ENCODE data around the gene ARRDC3. TPM values are rescaled to one million over a fixed set of nuclear protein-coding genes. Genes with fewer than 3 reads are reported as not detected.
"Not testable (repeated sequence)": the region's sequence is repeated elsewhere in the genome, so short reads cannot be mapped to it uniquely, and the experiment has no call there.

Gene ARRDC3
- total RNA-seq, 2 donors from 2014 or later: 28.0 to 37.6 TPM

DNA sequence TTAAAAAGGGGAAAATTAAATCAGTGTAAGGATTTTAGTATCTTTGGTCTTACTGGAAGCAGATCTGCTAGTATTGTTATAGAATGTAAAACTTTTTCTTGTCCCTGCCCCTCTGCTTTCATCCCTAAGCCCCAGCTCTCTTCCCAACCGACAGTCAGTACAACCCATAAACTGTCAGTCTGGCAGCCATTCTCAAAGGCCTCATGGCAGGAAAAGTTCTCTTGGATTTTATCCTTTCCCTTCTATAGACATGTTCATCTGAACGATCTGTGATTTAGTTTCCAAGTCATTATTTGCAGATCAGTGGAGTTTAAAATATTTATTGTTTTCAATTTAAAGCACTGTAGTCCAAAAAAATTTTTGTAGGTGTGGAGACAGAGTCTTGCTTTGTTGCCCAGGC, 39.2 kb downstream of the ARRDC3 start:
- Histone ChIP-seq H3K4me3 (no peak overlapping the region), H3K9me3 (no peaks in the 10 kb centered on the region), H3K9ac (ENCODE audit: low read depth in 2 of 2, low read length in 2 of 2) (no peak overlapping the region), H3K27ac (no peak overlapping the region), H3K27me3 (no peaks in the 10 kb centered on the region), H3K4me1 (no peaks in the 10 kb centered on the region), H3K36me3 (no peaks in the 10 kb centered on the region)
- no peak for DNase-seq
- TF ChIP-seq, protein P1, sequence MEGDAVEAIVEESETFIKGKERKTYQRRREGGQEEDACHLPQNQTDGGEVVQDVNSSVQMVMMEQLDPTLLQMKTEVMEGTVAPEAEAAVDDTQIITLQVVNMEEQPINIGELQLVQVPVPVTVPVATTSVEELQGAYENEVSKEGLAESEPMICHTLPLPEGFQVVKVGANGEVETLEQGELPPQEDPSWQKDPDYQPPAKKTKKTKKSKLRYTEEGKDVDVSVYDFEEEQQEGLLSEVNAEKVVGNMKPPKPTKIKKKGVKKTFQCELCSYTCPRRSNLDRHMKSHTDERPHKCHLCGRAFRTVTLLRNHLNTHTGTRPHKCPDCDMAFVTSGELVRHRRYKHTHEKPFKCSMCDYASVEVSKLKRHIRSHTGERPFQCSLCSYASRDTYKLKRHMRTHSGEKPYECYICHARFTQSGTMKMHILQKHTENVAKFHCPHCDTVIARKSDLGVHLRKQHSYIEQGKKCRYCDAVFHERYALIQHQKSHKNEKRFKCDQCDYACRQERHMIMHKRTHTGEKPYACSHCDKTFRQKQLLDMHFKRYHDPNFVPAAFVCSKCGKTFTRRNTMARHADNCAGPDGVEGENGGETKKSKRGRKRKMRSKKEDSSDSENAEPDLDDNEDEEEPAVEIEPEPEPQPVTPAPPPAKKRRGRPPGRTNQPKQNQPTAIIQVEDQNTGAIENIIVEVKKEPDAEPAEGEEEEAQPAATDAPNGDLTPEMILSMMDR (IDR thresholded peaks at IDR 0.05): no peak
- intact Hi-C loops (cut with DNase I): no loop called here

GRCh38 chr5:91342931-91343330, 40.2 kb downstream of the ARRDC3 start:
- intact Hi-C loops (cut with DNase I); H3K36me3 ChIP-seq; H3K27me3 ChIP-seq; H3K9ac ChIP-seq (ENCODE audit: low read depth in 2 of 2, low read length in 2 of 2); H3K27ac ChIP-seq; DNase-seq; H3K4me1 ChIP-seq; H3K9me3 ChIP-seq; H3K4me3 ChIP-seq: not testable (repeated sequence)

- H3K9me3 ChIP-seq: no peaks in the 10 kb centered on the region
- no peak overlapping the region for H3K27ac ChIP-seq
- no peaks in the 10 kb centered on the region for H3K36me3 ChIP-seq
- DNase-seq: no peak
- no peaks in the 10 kb centered on the region for H3K27me3 ChIP-seq
- H3K9ac ChIP-seq (ENCODE audit: low read depth in 2 of 2, low read length in 2 of 2): no peak overlapping the region
- TF ChIP-seq, protein P1 (IDR thresholded peaks at IDR 0.05): no peak
- intact Hi-C loops (cut with DNase I): no loop called here
- H3K4me1 ChIP-seq: no peaks in the 10 kb centered on the region
- no peak overlapping the region for H3K4me3 ChIP-seq
These were observed 42.0 kb downstream of the ARRDC3 start for GRCh38 chr5:91341154-91341553.

DNA sequence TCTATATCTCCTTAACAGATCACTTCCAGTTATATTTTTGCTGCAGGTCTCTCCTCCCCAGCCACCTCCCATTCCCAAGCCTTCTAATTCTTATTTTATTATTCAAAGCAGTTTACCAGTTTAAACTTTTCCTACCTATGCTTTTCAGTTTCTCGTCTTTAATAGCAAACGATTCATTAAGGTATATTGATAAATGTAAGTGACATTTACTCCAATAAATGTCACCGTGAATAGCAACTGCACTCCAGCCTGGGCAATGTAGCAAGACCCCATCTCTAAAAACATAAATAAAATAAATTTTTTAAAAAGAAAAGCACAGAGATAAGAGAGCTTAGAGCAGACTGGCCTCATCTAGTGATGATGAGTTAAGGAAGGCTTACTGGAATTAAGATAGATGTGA, 42.6 kb downstream of the ARRDC3 start:
- Histone ChIP-seq H3K4me3 (no peak overlapping the region), H3K9ac (ENCODE audit: low read depth in 2 of 2, low read length in 2 of 2) (no peak overlapping the region), H3K9me3 (no peaks in the 10 kb centered on the region), H3K27ac (no peak overlapping the region), H3K27me3 (no peaks in the 10 kb centered on the region), H3K36me3 (no peaks in the 10 kb centered on the region), H3K4me1 (no peaks in the 10 kb centered on the region)
- TF ChIP-seq, protein P1 (IDR thresholded peaks at IDR 0.05): no peak
- intact Hi-C loops (cut with DNase I): no loop called here
- no peak for DNase-seq

- Histone ChIP-seq H3K27me3 (no peaks in the 10 kb centered on the region), H3K4me1 (no peaks in the 10 kb centered on the region), H3K27ac (no peak overlapping the region), H3K9me3 (no peaks in the 10 kb centered on the region), H3K4me3 (no peak overlapping the region), H3K9ac (ENCODE audit: low read depth in 2 of 2, low read length in 2 of 2) (no peak overlapping the region), H3K36me3 (no peaks in the 10 kb centered on the region)
- TF ChIP-seq, protein P1 (IDR thresholded peaks at IDR 0.05): no peak
- intact Hi-C loops (cut with DNase I): no loop called here
- DNase-seq: no peak
These were observed 43.9 kb downstream of the ARRDC3 start for GRCh38 chr5:91339063-91339705.

- TF ChIP-seq, protein P1 (IDR thresholded peaks at IDR 0.05): no peak
- no peak for DNase-seq
- Histone ChIP-seq H3K9me3 (no peaks in the 10 kb centered on the region), H3K36me3 (no peaks in the 10 kb centered on the region), H3K27me3 (no peaks in the 10 kb centered on the region), H3K27ac (no peak overlapping the region), H3K4me3 (no peak overlapping the region), H3K4me1 (no peaks in the 10 kb centered on the region), H3K9ac (ENCODE audit: low read depth in 2 of 2, low read length in 2 of 2) (no peak overlapping the region)
- intact Hi-C loops (cut with DNase I): no loop called here
These were observed 50.7 kb downstream of the ARRDC3 start for GRCh38 chr5:91332267-91333045.

Data from colonic mucosa (tissue), 4 donors.